ENCODE results near the gene CA10.

Gene CA10

DNA sequence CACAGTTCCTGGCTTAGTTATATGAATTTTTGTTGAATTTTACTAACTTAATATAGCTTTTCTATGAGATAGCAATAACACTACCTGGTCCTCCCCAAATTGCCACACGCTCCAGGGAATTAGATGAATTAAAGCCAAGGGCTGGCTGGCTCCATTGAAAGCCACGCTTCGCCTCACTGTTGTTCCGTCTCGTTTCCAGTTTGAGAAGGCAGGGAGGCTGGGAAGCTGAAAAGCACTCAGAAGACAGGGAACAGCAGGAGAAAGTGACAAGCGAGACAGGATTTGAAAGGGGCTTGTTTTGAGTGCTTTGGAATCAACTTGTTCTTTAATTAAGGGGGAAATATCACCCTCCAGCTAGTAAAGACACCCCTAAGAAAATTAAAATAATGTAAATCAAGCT lies 425.3 kb downstream of the CA10 start:
- H3K9me3 ChIP-seq (ENCODE audit: control insufficient read depth, insufficient read depth, low read length) = no peaks in the 10 kb centered on the region
- H3K4me1 ChIP-seq (ENCODE audit: control insufficient read depth, insufficient read depth, low read length) = peaks cover 4% of the 10 kb centered on the region; the same call in 1 of the 2 replicates
- H3K36me3 ChIP-seq (ENCODE audit: control insufficient read depth, insufficient read depth, low read length) = no peaks in the 10 kb centered on the region
- no peak overlapping the region for H3K9ac ChIP-seq (ENCODE audit: low read depth, low read length)
- H3K27me3 ChIP-seq (ENCODE audit: control insufficient read depth, insufficient read depth, low read length) = no peaks in the 10 kb centered on the region
- H3K4me3 ChIP-seq (ENCODE audit: low read depth, low read length) = no peak overlapping the region
- H3K27ac ChIP-seq (ENCODE audit: low read depth, low read length) = no peak overlapping the region

DNA sequence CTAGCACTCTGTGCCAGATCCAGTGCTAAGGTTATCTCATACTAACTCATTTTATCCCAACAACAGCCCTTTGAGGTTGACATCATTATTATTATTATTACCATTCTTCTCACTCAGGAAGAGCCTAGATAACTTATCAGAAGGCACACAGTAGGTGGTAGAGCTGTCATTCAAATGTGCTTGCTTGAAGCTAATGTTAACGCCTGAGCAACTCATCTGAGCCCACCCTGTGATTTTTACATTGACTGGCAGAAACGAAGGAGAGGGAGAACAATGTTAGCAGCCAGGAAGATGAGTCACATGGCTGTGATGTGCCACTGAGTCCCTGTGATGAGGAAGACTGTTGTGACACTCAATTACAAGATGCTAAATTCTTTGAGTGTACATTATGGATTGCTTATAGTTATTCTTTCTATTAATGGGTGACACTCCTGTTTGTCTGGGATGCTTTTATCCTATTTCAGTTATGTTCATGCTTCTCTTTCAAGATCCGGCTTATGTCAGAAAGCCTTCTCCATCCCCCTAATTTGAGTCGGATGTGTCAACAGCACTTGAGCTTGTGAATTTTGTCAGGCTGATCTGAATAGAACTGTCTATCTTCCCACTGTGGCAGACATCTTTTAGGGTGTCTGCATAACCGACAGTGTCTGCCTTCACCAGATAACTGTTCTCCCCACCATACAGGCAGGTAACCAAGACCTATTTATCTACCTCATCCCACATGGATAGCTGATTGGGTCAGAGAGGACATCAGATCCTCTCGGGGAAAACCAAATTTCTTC lies 426.4 kb downstream of the CA10 start:
- Histone ChIP-seq H3K4me1 (ENCODE audit: control insufficient read depth, insufficient read depth, low read length) (peaks cover 4% of the 10 kb centered on the region; the same call in 1 of the 2 replicates), H3K9me3 (ENCODE audit: control insufficient read depth, insufficient read depth, low read length) (no peaks in the 10 kb centered on the region), H3K4me3 (ENCODE audit: low read depth, low read length) (no peak overlapping the region), H3K36me3 (ENCODE audit: control insufficient read depth, insufficient read depth, low read length) (no peaks in the 10 kb centered on the region), H3K9ac (ENCODE audit: low read depth, low read length) (no peak overlapping the region), H3K27me3 (ENCODE audit: control insufficient read depth, insufficient read depth, low read length) (no peaks in the 10 kb centered on the region), H3K27ac (ENCODE audit: low read depth, low read length) (no peak overlapping the region)

DNA sequence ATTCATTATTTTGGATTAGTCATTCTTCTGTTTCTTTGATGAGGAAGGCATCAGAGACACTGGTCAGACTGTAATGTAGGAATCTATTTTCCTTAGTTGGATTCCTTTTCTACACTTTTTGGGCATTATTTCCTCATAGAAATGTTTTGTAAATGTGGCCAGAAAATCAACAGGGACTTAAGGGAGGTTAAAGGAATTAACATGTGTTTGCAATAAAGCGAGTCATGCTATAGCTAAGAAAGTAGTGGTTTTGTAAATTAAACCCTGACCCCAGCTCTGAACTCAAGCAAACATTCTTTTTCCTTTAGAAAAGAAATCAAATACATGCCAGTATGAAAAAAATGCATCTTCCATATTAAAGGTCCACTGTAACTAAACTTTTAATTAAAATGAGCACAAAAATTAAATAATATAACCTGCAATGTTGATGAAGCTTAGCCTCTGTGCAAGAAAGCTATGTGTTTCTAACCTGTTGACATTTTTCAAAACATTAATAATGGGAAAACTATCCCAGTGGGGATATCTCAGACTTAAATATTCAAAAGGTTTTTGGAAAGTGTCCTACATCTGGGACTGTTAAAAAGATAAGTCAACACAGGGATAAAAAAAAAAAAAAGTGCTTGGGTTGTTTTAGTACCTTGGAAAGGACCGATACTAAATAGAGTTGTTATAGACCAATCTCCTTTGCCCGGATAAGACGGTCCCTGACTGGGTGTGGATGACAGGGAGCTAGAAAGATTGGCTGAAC lies 428.0 kb downstream of the CA10 start:
- H3K4me3 ChIP-seq (ENCODE audit: low read depth, low read length) = no peak overlapping the region
- peaks cover 4% of the 10 kb centered on the region; the same call in 1 of the 2 replicates for H3K4me1 ChIP-seq (ENCODE audit: control insufficient read depth, insufficient read depth, low read length)
- H3K9me3 ChIP-seq (ENCODE audit: control insufficient read depth, insufficient read depth, low read length) = no peaks in the 10 kb centered on the region
- H3K27me3 ChIP-seq (ENCODE audit: control insufficient read depth, insufficient read depth, low read length) = no peaks in the 10 kb centered on the region
- no peak overlapping the region for H3K27ac ChIP-seq (ENCODE audit: low read depth, low read length)
- no peaks in the 10 kb centered on the region for H3K36me3 ChIP-seq (ENCODE audit: control insufficient read depth, insufficient read depth, low read length)
- no peak overlapping the region for H3K9ac ChIP-seq (ENCODE audit: low read depth, low read length)

DNA sequence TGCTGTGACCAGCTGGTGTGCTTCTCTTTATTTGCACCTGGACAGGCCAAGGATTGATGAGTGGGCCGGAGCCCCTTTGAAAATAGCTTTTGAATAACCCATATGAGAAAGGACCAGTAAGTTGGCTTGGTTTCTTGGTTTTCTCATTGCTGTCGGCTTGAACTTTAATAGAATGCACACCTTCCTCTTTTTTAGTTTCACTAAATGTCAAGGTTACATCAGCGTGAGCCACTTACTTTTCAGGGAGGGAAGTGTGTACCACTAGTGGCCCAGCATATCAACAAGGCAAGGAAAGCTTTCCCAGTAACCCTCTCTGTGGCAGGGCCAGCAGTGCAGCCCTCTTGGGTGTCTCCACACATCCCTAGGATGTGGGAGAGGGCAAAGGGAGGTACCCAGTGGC lies 433.3 kb downstream of the CA10 start:
- no peak overlapping the region for H3K27ac ChIP-seq (ENCODE audit: low read depth, low read length)
- H3K36me3 ChIP-seq (ENCODE audit: control insufficient read depth, insufficient read depth, low read length) = no peaks in the 10 kb centered on the region
- no peaks in the 10 kb centered on the region for H3K4me1 ChIP-seq (ENCODE audit: control insufficient read depth, insufficient read depth, low read length)
- no peaks in the 10 kb centered on the region for H3K27me3 ChIP-seq (ENCODE audit: control insufficient read depth, insufficient read depth, low read length)
- no peak overlapping the region for H3K9ac ChIP-seq (ENCODE audit: low read depth, low read length)
- no peak overlapping the region for H3K4me3 ChIP-seq (ENCODE audit: low read depth, low read length)
- H3K9me3 ChIP-seq (ENCODE audit: control insufficient read depth, insufficient read depth, low read length) = no peaks in the 10 kb centered on the region

DNA sequence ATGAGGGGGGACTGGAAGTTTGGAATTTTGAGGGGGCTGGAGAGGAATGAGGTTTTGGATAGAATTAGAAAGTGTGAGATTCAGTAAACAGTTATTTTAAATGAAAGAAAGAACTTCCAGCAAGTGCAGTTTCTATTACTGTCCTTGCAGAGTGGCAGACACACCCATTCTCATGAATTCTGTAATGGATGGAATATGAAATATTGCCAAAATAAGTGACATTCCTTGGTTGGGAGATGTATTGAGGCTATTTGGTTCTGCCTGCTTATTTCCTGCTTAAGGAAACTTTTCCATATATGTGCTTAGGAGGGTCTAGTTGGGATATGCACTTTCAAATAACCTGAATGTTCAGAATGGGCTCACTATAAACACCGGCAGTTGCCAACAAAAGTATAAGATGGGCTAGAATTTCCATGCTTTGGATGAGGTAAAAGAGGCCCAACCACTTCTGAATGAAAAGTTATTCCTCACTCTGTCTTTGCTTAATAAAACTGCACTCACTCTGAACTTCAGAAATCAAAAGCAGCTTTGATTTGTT lies 434.4 kb downstream of the CA10 start:
- H3K9ac ChIP-seq (ENCODE audit: low read depth, low read length) = no peak overlapping the region
- no peak overlapping the region for H3K4me3 ChIP-seq (ENCODE audit: low read depth, low read length)
- H3K36me3 ChIP-seq (ENCODE audit: control insufficient read depth, insufficient read depth, low read length) = no peaks in the 10 kb centered on the region
- H3K4me1 ChIP-seq (ENCODE audit: control insufficient read depth, insufficient read depth, low read length) = no peaks in the 10 kb centered on the region
- H3K27ac ChIP-seq (ENCODE audit: low read depth, low read length) = no peak overlapping the region
- H3K27me3 ChIP-seq (ENCODE audit: control insufficient read depth, insufficient read depth, low read length) = no peaks in the 10 kb centered on the region
- no peaks in the 10 kb centered on the region for H3K9me3 ChIP-seq (ENCODE audit: control insufficient read depth, insufficient read depth, low read length)

DNA sequence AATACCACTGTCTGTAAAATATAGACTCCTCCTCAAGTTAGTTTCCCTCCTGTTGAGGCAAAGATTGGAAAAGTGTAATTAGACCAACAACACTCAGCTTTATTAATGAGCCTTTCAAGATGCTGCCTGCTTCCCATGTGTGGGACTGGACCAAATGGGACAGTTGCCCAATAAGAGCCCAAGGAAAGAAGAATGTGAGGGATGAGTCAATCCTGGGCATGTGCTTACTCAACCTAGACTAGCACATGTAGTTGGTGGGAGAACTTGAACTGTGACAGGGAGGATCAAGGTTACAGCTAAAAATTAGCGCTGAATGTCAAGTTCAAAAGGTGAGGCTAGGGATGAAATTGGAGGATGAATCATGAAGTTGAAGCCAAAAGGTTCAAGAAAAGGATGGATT lies 435.5 kb downstream of the CA10 start:
- Histone ChIP-seq H3K4me3 (ENCODE audit: low read depth, low read length) (no peak overlapping the region), H3K9me3 (ENCODE audit: control insufficient read depth, insufficient read depth, low read length) (no peaks in the 10 kb centered on the region), H3K36me3 (ENCODE audit: control insufficient read depth, insufficient read depth, low read length) (no peaks in the 10 kb centered on the region), H3K9ac (ENCODE audit: low read depth, low read length) (no peak overlapping the region), H3K4me1 (ENCODE audit: control insufficient read depth, insufficient read depth, low read length) (no peaks in the 10 kb centered on the region), H3K27ac (ENCODE audit: low read depth, low read length) (no peak overlapping the region), H3K27me3 (ENCODE audit: control insufficient read depth, insufficient read depth, low read length) (no peaks in the 10 kb centered on the region)

DNA sequence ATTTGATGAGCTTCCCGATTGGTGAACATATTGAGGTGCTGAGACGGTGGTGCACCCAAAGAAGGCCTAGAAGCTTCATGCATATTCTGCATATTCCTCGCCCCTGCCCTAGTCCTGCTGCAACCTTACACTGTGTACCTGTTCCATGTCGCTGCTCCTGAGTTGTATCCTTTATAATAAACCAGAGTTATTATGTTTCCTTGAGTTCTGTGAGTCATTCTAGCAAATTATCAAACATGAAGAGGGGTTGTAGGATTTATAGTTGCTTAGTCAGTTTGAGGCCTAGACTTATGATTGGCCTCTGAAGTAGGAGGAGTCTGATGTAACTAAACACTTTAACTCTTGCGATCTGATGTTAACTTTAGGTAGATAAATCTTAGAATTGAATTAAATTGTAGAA lies 436.8 kb downstream of the CA10 start:
- Histone ChIP-seq H3K9ac (ENCODE audit: low read depth, low read length) (no peak overlapping the region), H3K27me3 (ENCODE audit: control insufficient read depth, insufficient read depth, low read length) (no peaks in the 10 kb centered on the region), H3K9me3 (ENCODE audit: control insufficient read depth, insufficient read depth, low read length) (no peaks in the 10 kb centered on the region), H3K4me1 (ENCODE audit: control insufficient read depth, insufficient read depth, low read length) (no peaks in the 10 kb centered on the region), H3K27ac (ENCODE audit: low read depth, low read length) (no peak overlapping the region), H3K36me3 (ENCODE audit: control insufficient read depth, insufficient read depth, low read length) (no peaks in the 10 kb centered on the region), H3K4me3 (ENCODE audit: low read depth, low read length) (no peak overlapping the region)

DNA sequence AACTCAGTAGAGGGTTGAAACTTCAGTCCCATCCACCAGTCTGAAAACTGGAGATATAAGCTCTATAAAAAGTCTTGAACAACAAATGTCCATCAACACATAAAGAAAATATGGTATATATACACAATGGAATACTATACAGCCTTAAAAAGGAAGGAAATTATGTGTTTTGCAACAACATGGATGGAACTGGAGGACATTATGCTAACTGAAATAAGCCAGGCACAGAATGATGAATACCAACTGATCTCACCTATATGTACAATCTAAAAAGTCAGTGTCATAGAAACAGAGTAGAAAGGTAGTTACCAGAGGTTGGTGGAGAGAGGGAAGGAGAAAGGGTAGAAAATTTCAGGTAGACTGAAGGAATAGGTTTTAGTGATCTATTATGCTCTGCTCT lies 438.1 kb downstream of the CA10 start:
- H3K9ac ChIP-seq (ENCODE audit: low read depth, low read length) = no peak overlapping the region
- H3K27me3 ChIP-seq (ENCODE audit: control insufficient read depth, insufficient read depth, low read length) = no peaks in the 10 kb centered on the region
- no peak overlapping the region for H3K27ac ChIP-seq (ENCODE audit: low read depth, low read length)
- H3K9me3 ChIP-seq (ENCODE audit: control insufficient read depth, insufficient read depth, low read length) = no peaks in the 10 kb centered on the region
- H3K4me1 ChIP-seq (ENCODE audit: control insufficient read depth, insufficient read depth, low read length) = no peaks in the 10 kb centered on the region
- no peaks in the 10 kb centered on the region for H3K36me3 ChIP-seq (ENCODE audit: control insufficient read depth, insufficient read depth, low read length)
- H3K4me3 ChIP-seq (ENCODE audit: low read depth, low read length) = no peak overlapping the region

DNA sequence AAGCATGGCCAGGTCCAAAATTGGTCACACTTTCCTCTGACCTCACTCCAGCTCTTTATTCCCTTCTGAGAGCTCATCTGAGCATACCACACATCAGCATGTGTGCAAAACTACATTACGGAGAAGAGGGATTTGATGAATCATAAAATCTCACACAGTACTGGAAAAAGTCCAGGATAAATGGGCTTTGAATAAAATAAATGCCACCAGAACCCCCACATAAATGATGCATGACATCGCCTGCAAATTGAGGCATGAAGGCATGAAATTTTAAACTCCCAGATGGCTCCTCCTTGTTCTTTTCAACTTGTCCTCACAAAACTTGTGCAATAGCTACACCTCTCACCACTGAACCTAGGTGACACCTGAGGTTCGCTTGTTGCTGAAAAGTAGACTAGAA lies 439.5 kb downstream of the CA10 start:
- Histone ChIP-seq H3K9me3 (ENCODE audit: control insufficient read depth, insufficient read depth, low read length) (no peaks in the 10 kb centered on the region), H3K9ac (ENCODE audit: low read depth, low read length) (no peak overlapping the region), H3K4me1 (ENCODE audit: control insufficient read depth, insufficient read depth, low read length) (no peaks in the 10 kb centered on the region), H3K27me3 (ENCODE audit: control insufficient read depth, insufficient read depth, low read length) (no peaks in the 10 kb centered on the region), H3K36me3 (ENCODE audit: control insufficient read depth, insufficient read depth, low read length) (no peaks in the 10 kb centered on the region), H3K27ac (ENCODE audit: low read depth, low read length) (no peak overlapping the region), H3K4me3 (ENCODE audit: low read depth, low read length) (no peak overlapping the region)

DNA sequence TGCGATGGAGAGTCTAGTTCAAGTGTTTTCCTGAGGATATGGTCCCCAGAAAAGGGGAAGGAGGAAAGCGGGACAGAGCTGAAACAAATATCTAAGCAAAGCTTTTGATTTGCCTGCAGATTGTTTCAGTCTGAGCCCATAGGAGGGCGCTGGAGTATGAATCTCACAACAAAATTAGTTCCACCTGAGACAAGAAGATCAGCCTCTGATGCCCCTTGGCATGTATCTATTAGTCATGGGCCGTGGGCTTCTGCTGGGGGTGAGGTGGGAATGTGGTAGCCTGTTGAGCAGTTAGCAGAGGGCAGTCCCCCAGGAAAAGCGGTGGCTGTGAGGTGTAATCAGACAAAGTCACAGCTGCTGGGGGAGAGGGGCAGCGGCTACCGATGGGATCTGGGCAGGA lies 446.9 kb downstream of the CA10 start:
- Histone ChIP-seq H3K27me3 (ENCODE audit: control insufficient read depth, insufficient read depth, low read length) (no peaks in the 10 kb centered on the region), H3K36me3 (ENCODE audit: control insufficient read depth, insufficient read depth, low read length) (no peaks in the 10 kb centered on the region), H3K4me3 (ENCODE audit: low read depth, low read length) (no peak overlapping the region), H3K27ac (ENCODE audit: low read depth, low read length) (no peak overlapping the region), H3K9ac (ENCODE audit: low read depth, low read length) (no peak overlapping the region), H3K9me3 (ENCODE audit: control insufficient read depth, insufficient read depth, low read length) (no peaks in the 10 kb centered on the region), H3K4me1 (ENCODE audit: control insufficient read depth, insufficient read depth, low read length) (no peaks in the 10 kb centered on the region)

DNA sequence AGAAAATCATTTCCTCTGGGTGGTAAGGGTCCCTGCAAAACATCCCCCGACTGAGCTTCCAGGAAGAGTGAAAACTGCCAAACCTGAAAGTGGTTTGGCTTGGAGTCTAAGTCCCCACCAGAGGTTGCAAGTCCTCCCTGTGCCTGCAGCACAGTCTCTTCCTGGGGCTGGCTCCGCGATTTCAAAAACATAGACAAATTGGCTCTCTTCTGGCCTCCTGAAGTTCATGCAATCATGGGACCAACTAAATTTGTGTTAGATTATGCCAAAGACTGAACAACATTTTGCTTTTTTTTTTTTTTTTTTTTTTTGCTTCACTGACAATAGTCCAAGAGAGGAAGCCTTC lies 447.9 kb downstream of the CA10 start:
- Histone ChIP-seq H3K36me3 (ENCODE audit: control insufficient read depth, insufficient read depth, low read length) (no peaks in the 10 kb centered on the region), H3K4me3 (ENCODE audit: low read depth, low read length) (no peak overlapping the region), H3K27ac (ENCODE audit: low read depth, low read length) (no peak overlapping the region), H3K9me3 (ENCODE audit: control insufficient read depth, insufficient read depth, low read length) (no peaks in the 10 kb centered on the region), H3K27me3 (ENCODE audit: control insufficient read depth, insufficient read depth, low read length) (no peaks in the 10 kb centered on the region), H3K9ac (ENCODE audit: low read depth, low read length) (no peak overlapping the region), H3K4me1 (ENCODE audit: control insufficient read depth, insufficient read depth, low read length) (no peaks in the 10 kb centered on the region)

Measured in HUES48 (cell line).